Measurements from ENCODE around the gene SMIM20.

GRCh38 chr4:25943312-25943711 is 29.3 kb downstream of the SMIM20 start:
- TF ChIP-seq, protein P1, sequence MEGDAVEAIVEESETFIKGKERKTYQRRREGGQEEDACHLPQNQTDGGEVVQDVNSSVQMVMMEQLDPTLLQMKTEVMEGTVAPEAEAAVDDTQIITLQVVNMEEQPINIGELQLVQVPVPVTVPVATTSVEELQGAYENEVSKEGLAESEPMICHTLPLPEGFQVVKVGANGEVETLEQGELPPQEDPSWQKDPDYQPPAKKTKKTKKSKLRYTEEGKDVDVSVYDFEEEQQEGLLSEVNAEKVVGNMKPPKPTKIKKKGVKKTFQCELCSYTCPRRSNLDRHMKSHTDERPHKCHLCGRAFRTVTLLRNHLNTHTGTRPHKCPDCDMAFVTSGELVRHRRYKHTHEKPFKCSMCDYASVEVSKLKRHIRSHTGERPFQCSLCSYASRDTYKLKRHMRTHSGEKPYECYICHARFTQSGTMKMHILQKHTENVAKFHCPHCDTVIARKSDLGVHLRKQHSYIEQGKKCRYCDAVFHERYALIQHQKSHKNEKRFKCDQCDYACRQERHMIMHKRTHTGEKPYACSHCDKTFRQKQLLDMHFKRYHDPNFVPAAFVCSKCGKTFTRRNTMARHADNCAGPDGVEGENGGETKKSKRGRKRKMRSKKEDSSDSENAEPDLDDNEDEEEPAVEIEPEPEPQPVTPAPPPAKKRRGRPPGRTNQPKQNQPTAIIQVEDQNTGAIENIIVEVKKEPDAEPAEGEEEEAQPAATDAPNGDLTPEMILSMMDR (IDR thresholded peaks at IDR 0.05; ENCODE audit: borderline replicate concordance, extremely low read depth, low read length, poor library complexity, severe bottlenecking): no peak
- TF ChIP-seq EZH2 (IDR thresholded peaks at IDR 0.05; ENCODE audit: borderline replicate concordance, low read depth, low read length, severe bottlenecking): no peak
